Panc1 (cell line): ENCODE data around the gene TTC23. TPM values are rescaled to one million over a fixed set of nuclear protein-coding genes. Genes with fewer than 3 reads are reported as not detected.

Experiments
- ATAC-seq: fragments of 200-7000 bp; cut with Tn5 transposase; 2 replicates; pipeline ENCODE4 v1.9.1; 2020; ENCODE audit warnings: mild to moderate bottlenecking, moderate library complexity
- BruUV-seq: library from RNA; stranded (reverse); fragments of 400-500 nt; replicated peaks from 2 replicates; lab custom pipeline; 2021; lab: Mats Ljungman, UMichigan
- CTCF ChIA-PET: fragments of 300-600 bp; sonication (Branson Sonifier 250); formaldehyde crosslinking; loops from one replicate; lab custom pipeline; 2022; ENCODE audit warnings: antibody characterized with exemption; lab: Charles Lee
- POLR2A ChIA-PET: fragments of 300-600 bp; sonication (Branson Sonifier 250); formaldehyde crosslinking; loops from one replicate; lab custom pipeline; 2022; ENCODE audit warnings: antibody characterized with exemption; lab: Charles Lee
- DNase-seq: peaks from one replicate; pipeline ENCODE4 v3.0.0-alpha.2; 2010; ENCODE audit warnings: low read depth, low spot score
- H3K27ac ChIP-seq: 2 replicates; pipeline ENCODE4 v1.5.1; 2011; ENCODE audit warnings: mild to moderate bottlenecking, low read length, inconsistent platforms
- H3K27me3 ChIP-seq: fragments of 200-500 bp; sonication (Bioruptor generic); 2 replicates; pipeline ENCODE4 v1.6.0; 2014; ENCODE audit warnings: low read length, inconsistent platforms; ENCODE audit not compliant: control insufficient read depth, insufficient read depth
- H3K36me3 ChIP-seq: fragments of 200-500 bp; sonication (Bioruptor generic); 2 replicates; pipeline ENCODE4 v1.5.1; 2014; ENCODE audit warnings: inconsistent platforms, mild to moderate bottlenecking, low read length, moderate library complexity; ENCODE audit not compliant: control insufficient read depth, insufficient read depth
- H3K4me1 ChIP-seq: 2 replicates; pipeline ENCODE4 v1.5.1; 2011; ENCODE audit warnings: inconsistent platforms, mild to moderate bottlenecking, low read length, moderate library complexity; ENCODE audit not compliant: control insufficient read depth, insufficient read depth
- H3K4me3 ChIP-seq, 2 experiments: 2 replicates each; pipeline ENCODE4 v1.5.1; 2011 to 2012; ENCODE audit warnings: low read depth in 2 of 2, low read length in 2 of 2, mild to moderate bottlenecking in 2 of 2, inconsistent platforms in 1 of 2, moderate library complexity in 1 of 2
- H3K9me3 ChIP-seq: fragments of 200-500 bp; sonication (Bioruptor generic); 2 replicates; pipeline ENCODE4 v1.5.1; 2014; ENCODE audit warnings: low read depth, mild to moderate bottlenecking, inconsistent platforms, low read length, moderate library complexity; ENCODE audit not compliant: control insufficient read depth, insufficient read depth
- CTCF ChIP-seq: fragments of 450-650 bp; IDR thresholded peaks from 2 replicates; pipeline ENCODE4 v1.5.1; 2017; ENCODE audit warnings: mild to moderate bottlenecking
- POLR2AphosphoS5 ChIP-seq: IDR thresholded peaks from 2 replicates; pipeline ENCODE4 v1.6.1; 2012; ENCODE audit warnings: mild to moderate bottlenecking, low read depth, low read length, moderate library complexity
- REST ChIP-seq, 2 experiments: IDR thresholded peaks; 2 replicates each; pipeline ENCODE4 v1.6.1; 2011 to 2012; ENCODE audit warnings: low read depth in 2 of 2, control low read depth in 1 of 2, low read length in 1 of 2, mild to moderate bottlenecking in 1 of 2, moderate library complexity in 1 of 2; ENCODE audit not compliant: insufficient read depth in 1 of 2
- SIN3A ChIP-seq: IDR thresholded peaks from 2 replicates; pipeline ENCODE4 v1.6.1; 2012; ENCODE audit warnings: low read depth, mild to moderate bottlenecking, low read length, moderate library complexity, borderline replicate concordance; ENCODE audit not compliant: insufficient read depth
- TCF7L2 ChIP-seq: IDR thresholded peaks from 2 replicates; pipeline ENCODE4 v1.6.1; 2011; ENCODE audit warnings: mild to moderate bottlenecking, low read depth, low read length, inconsistent platforms
- in situ Hi-C: cut with HindIII; loops from 2 replicates; pipeline ENCODE4 v1.10.0; 2016; ENCODE audit warnings: low sequenced_read_pairs, low pct_unique_long_range_greater_than_20kb
- intact Hi-C: fragments of 100-400 bp; cut with micrococcal nuclease; formaldehyde crosslinking; loops from one replicate; pipeline ENCODE4 v1.10.0; 2022; ENCODE audit not compliant: unreplicated experiment
- total RNA-seq: library from RNA; stranded (reverse); gene quantifications from one replicate; pipeline ENCODE4 v1.2.1, GENCODE V29; 2021; ENCODE audit not compliant: unreplicated experiment

The TTC23 gene
- total RNA-seq, 1 experiment from 2014 or later, result 21.7 TPM

- no peaks in the 10 kb centered on the region for H3K9me3 ChIP-seq
- H3K27me3 ChIP-seq, result no peaks in the 10 kb centered on the region
- intact Hi-C loops, result no loop called here
- TF ChIP-seq CTCF (no peak), TCF7L2 (no peak), REST (IDR thresholded peaks at IDR 0.05; ENCODE audit: insufficient read depth in 1 of 2, low read depth in 2 of 2, low read length in 1 of 2) (no peak), POLR2AphosphoS5 (no peak), SIN3A (no peak)
- peaks cover 20% of the 10 kb centered on the region for H3K4me1 ChIP-seq
- no TSS peak for BruUV-seq
- no peak overlapping the region for H3K27ac ChIP-seq
- H3K4me3 ChIP-seq, result no peak overlapping the region
- DNase-seq (no peak), ATAC-seq (no peak)
- ChIA-PET CTCF (no interaction called here), POLR2A (no interaction called here)
- peaks cover 9% of the 10 kb centered on the region; the same call in 1 of the 2 replicates for H3K36me3 ChIP-seq
- in situ Hi-C loops, result no loop called here
Measured at GRCh38 chr15:99257107-99257750, 7.8 kb upstream of the TTC23 start.

- TF ChIP-seq CTCF (peak; percentile 11; the same call in 1 of the 2 replicates), REST (IDR thresholded peaks at IDR 0.05; ENCODE audit: insufficient read depth in 1 of 2, low read depth in 2 of 2, low read length in 1 of 2) (no peak)
- intact Hi-C loops (no loop called here), in situ Hi-C loops (no loop called here)
- DNase-seq, result no peak
- no TSS peak for BruUV-seq
- H3K27me3 ChIP-seq, result no peaks in the 10 kb centered on the region
- peaks cover 9% of the 10 kb centered on the region for H3K36me3 ChIP-seq
- POLR2A ChIA-PET, result interaction anchor here (0.7 kb wide), 1 partner anchor 480 kb away, joined by 9 read pairs; the partner anchor contains the start of gene LYSMD4
- no peaks in the 10 kb centered on the region for H3K9me3 ChIP-seq
- H3K4me1 ChIP-seq, result peaks cover 30% of the 10 kb centered on the region
- no peak overlapping the region; a peak in 1 of 4 replicates for H3K4me3 ChIP-seq
- ATAC-seq, result no peak
- H3K27ac ChIP-seq, result peak overlapping the region; percentile 72; the same call in 1 of the 2 replicates
- CTCF ChIA-PET, result no interaction called here
Measured at GRCh38 chr15:99253381-99254090, 4.2 kb upstream of the TTC23 start.
